ENCODE data around the gene GALNT17. TPM values are rescaled to one million over a fixed set of nuclear protein-coding genes. Genes with fewer than 3 reads are reported as not detected.

Gene GALNT17
- total RNA-seq, 1 donor = not detected

DNA sequence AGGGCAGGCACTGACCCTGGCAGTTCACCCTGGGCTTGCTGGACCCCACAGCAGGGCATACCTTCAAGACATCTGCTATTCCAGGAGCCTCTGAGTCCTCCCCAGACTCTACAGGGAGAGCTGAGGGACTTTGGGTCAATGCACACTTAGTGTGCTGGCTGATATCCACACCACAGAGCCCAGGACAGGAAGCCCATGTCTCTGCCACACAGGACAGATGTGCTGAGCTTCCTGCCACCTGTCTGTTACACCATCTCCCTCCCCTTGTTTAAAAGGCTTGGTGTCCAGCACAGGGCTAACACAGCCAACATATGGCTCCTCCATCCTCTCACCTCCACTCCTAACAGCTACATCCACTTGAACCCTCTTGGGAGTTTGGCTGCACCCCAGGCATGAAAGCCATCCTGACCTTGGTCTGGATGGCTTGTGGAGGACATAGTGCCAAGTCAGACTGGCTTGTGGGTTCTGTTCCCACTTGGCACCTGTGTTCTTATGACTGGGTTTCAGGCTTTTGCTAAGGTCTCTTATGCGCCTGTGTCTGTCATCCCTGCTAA lies 529.8 kb downstream of the GALNT17 start:
- Histone ChIP-seq H3K27me3 (ENCODE audit: insufficient read depth, low read length) (no peaks in the 10 kb centered on the region), H3K9me3 (ENCODE audit: low read depth, low read length) (no peaks in the 10 kb centered on the region), H3K4me3 (ENCODE audit: low read length) (no peak overlapping the region), H3K4me1 (ENCODE audit: insufficient read depth, low read length) (no peaks in the 10 kb centered on the region)

DNA sequence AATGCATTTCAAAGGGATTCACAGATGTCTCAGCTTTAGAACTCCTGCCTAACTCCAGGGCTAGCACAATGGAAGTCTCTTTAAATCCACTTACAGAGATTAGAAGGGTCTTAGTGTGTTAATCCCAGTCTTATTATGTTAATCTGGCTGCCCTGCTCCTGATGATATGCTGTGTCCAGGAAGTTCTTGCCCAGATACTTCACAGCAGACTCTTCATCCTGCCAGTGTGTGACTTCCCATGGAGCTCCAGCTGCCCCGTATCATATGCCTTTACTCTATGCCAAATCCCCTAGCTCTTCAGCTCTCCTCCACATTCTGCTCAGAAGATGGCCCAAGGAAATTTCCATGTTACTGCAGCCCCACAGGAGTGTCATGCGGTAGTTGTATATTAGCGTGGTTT lies 533.8 kb downstream of the GALNT17 start:
- H3K4me1 ChIP-seq (ENCODE audit: insufficient read depth, low read length) = no peaks in the 10 kb centered on the region

GRCh38 chr7:71668572-71668971 lies 536.6 kb downstream of the GALNT17 start:
- no peaks in the 10 kb centered on the region for H3K4me1 ChIP-seq (ENCODE audit: insufficient read depth, low read length)
- H3K4me3 ChIP-seq (ENCODE audit: low read length) = no peak overlapping the region
- H3K27me3 ChIP-seq (ENCODE audit: insufficient read depth, low read length) = no peaks in the 10 kb centered on the region
- H3K9me3 ChIP-seq (ENCODE audit: low read depth, low read length) = no peaks in the 10 kb centered on the region

More for the DNA sequence above, 533.8 kb downstream of the GALNT17 start:
- no peaks in the 10 kb centered on the region for H3K9me3 ChIP-seq (ENCODE audit: low read depth, low read length)
- H3K4me3 ChIP-seq (ENCODE audit: low read length) = no peak overlapping the region
- H3K27me3 ChIP-seq (ENCODE audit: insufficient read depth, low read length) = no peaks in the 10 kb centered on the region

- H3K4me1 ChIP-seq (ENCODE audit: insufficient read depth, low read length) = no peaks in the 10 kb centered on the region
- H3K4me3 ChIP-seq (ENCODE audit: low read length) = no peak overlapping the region
- H3K9me3 ChIP-seq (ENCODE audit: low read depth, low read length) = no peaks in the 10 kb centered on the region
- no peaks in the 10 kb centered on the region for H3K27me3 ChIP-seq (ENCODE audit: insufficient read depth, low read length)
These were observed 547.5 kb downstream of the GALNT17 start for GRCh38 chr7:71679480-71679879.

DNA sequence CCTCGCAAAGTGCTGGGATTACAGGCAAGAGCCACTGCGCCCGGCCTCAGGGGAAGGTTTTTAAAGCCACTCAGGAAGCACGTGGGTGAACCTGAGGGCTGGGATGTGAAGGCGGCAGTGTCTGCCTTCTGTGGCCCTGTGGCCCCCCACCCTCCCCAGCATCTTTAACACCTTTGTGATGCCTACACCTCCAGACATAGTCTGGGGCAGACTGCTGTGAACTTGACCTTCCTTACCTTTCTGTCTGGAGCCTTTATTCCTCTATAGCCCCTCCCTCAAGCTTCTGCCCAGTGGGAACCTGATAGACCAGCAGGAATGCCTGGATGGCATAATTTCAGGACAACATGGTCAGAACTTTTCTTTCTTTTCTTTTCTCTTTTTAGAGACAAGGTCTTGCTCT lies 550.2 kb downstream of the GALNT17 start:
- Histone ChIP-seq H3K9me3 (ENCODE audit: low read depth, low read length) (no peaks in the 10 kb centered on the region), H3K27me3 (ENCODE audit: insufficient read depth, low read length) (no peaks in the 10 kb centered on the region), H3K4me1 (ENCODE audit: insufficient read depth, low read length) (no peaks in the 10 kb centered on the region), H3K4me3 (ENCODE audit: low read length) (no peak overlapping the region)

- Histone ChIP-seq H3K27me3 (ENCODE audit: insufficient read depth, low read length) (no peaks in the 10 kb centered on the region), H3K4me1 (ENCODE audit: insufficient read depth, low read length) (no peaks in the 10 kb centered on the region), H3K9me3 (ENCODE audit: low read depth, low read length) (no peaks in the 10 kb centered on the region), H3K4me3 (ENCODE audit: low read length) (no peak overlapping the region)
These were observed 551.2 kb downstream of the GALNT17 start for GRCh38 chr7:71682841-71683781.

- H3K4me3 ChIP-seq (ENCODE audit: low read length) = no peak overlapping the region
- no peaks in the 10 kb centered on the region for H3K27me3 ChIP-seq (ENCODE audit: insufficient read depth, low read length)
- no peaks in the 10 kb centered on the region for H3K9me3 ChIP-seq (ENCODE audit: low read depth, low read length)
- H3K4me1 ChIP-seq (ENCODE audit: insufficient read depth, low read length) = no peaks in the 10 kb centered on the region
These were observed 555.3 kb downstream of the GALNT17 start for GRCh38 chr7:71687286-71687685.

GRCh38 chr7:71687831-71688599 lies 556.1 kb downstream of the GALNT17 start:
- Histone ChIP-seq H3K4me1 (ENCODE audit: insufficient read depth, low read length) (no peaks in the 10 kb centered on the region), H3K9me3 (ENCODE audit: low read depth, low read length) (no peaks in the 10 kb centered on the region), H3K4me3 (ENCODE audit: low read length) (no peak overlapping the region), H3K27me3 (ENCODE audit: insufficient read depth, low read length) (no peaks in the 10 kb centered on the region)

- no peaks in the 10 kb centered on the region for H3K27me3 ChIP-seq (ENCODE audit: insufficient read depth, low read length)
- H3K4me3 ChIP-seq (ENCODE audit: low read length) = no peak overlapping the region
- H3K9me3 ChIP-seq (ENCODE audit: low read depth, low read length) = no peaks in the 10 kb centered on the region
These were observed 559.6 kb downstream of the GALNT17 start for GRCh38 chr7:71691538-71691937.

GRCh38 chr7:71694665-71695064 lies 562.7 kb downstream of the GALNT17 start:
- Histone ChIP-seq H3K4me3 (ENCODE audit: low read length) (no peak overlapping the region), H3K27me3 (ENCODE audit: insufficient read depth, low read length) (no peaks in the 10 kb centered on the region), H3K9me3 (ENCODE audit: low read depth, low read length) (no peaks in the 10 kb centered on the region), H3K4me1 (ENCODE audit: insufficient read depth, low read length) (no peaks in the 10 kb centered on the region)

More at GRCh38 chr7:71691538-71691937, 559.6 kb downstream of the GALNT17 start:
- H3K4me1 ChIP-seq (ENCODE audit: insufficient read depth, low read length) = no peaks in the 10 kb centered on the region

DNA sequence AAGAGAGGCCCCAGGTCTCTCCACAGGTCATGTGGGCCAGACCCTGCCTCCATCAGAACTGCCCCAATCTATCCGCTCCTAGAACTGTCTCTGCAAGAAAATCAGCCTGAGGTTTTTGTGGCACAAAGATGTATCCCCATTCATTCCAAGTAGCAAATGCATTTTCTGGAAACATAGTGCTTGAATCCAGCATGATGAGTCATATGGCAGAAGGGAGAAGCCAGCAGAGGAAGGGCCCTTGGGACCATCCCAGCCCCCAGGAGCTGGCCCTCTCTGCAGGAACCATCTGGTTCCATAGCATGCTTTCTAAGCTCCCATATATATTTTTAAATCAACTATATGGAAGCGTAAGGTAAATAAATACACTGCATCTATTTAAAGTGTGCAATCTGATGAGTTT lies 563.2 kb downstream of the GALNT17 start:
- no peaks in the 10 kb centered on the region for H3K9me3 ChIP-seq (ENCODE audit: low read depth, low read length)
- no peaks in the 10 kb centered on the region for H3K27me3 ChIP-seq (ENCODE audit: insufficient read depth, low read length)
- H3K4me3 ChIP-seq (ENCODE audit: low read length) = no peak overlapping the region
- H3K4me1 ChIP-seq (ENCODE audit: insufficient read depth, low read length) = no peaks in the 10 kb centered on the region

DNA sequence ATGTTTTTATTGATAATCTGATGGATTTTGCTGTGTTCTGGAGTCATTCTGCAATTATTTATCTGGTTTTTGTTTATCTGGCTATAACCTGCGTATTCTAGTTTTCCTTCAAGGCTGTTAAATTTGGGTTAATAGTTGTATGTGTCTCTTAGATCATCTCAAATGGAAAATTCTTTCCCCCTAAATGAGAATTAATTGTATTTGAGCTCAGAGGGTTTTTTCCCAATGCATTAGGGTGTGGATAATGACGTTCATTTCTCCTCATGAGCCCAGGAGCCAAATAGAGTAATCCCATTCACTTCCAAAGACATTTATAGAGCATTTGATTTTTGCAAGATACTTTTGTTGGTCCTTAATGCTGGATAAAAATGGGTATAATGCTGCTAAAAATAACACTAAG lies 564.6 kb downstream of the GALNT17 start:
- Histone ChIP-seq H3K9me3 (ENCODE audit: low read depth, low read length) (no peaks in the 10 kb centered on the region), H3K4me3 (ENCODE audit: low read length) (no peak overlapping the region), H3K27me3 (ENCODE audit: insufficient read depth, low read length) (no peaks in the 10 kb centered on the region), H3K4me1 (ENCODE audit: insufficient read depth, low read length) (no peaks in the 10 kb centered on the region)

DNA sequence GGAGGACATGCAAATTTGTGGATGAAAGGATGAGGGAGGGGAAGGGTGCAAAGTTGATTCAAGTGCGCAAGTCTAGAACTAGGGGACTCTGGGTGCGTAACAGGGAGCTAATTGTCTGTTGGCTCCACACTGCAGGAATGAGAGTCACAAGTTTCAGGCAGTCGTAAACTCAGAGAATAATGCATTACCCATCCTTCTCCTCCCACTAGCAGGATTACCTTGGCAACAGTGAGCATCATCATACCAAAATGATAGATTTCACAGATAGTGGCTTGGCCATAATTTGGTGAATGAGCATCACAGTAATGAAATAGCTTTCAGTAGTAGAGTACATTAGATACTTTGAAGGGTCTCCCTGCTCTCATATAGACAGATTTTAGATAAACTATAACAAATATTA lies 565.5 kb downstream of the GALNT17 start:
- Histone ChIP-seq H3K4me1 (ENCODE audit: insufficient read depth, low read length) (no peaks in the 10 kb centered on the region), H3K4me3 (ENCODE audit: low read length) (no peak overlapping the region), H3K9me3 (ENCODE audit: low read depth, low read length) (no peaks in the 10 kb centered on the region), H3K27me3 (ENCODE audit: insufficient read depth, low read length) (no peaks in the 10 kb centered on the region)

DNA sequence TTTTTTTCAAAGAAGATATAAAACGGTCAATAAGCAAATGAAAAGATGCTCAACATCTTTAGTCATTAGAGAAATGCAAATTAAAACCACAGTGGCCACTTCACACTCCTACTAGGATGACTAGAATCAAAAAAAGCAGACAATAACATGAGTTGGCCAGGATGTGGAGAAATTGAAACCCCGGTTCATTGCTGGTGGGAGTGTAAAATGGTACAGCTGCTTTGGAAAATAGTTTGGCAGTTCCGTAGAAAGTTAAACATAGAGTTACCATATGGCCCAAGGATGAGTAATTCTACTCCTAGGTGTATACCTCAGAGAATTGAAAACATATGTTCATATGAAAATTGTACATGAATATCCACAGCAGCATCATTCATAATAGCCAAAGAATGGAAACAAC lies 573.3 kb downstream of the GALNT17 start:
- Histone ChIP-seq H3K4me3 (ENCODE audit: low read length) (no peak overlapping the region), H3K27me3 (ENCODE audit: insufficient read depth, low read length) (no peaks in the 10 kb centered on the region), H3K4me1 (ENCODE audit: insufficient read depth, low read length) (no peaks in the 10 kb centered on the region), H3K9me3 (ENCODE audit: low read depth, low read length) (no peaks in the 10 kb centered on the region)

- H3K4me1 ChIP-seq (ENCODE audit: insufficient read depth, low read length) = no peaks in the 10 kb centered on the region
- H3K27me3 ChIP-seq (ENCODE audit: insufficient read depth, low read length) = no peaks in the 10 kb centered on the region
- no peaks in the 10 kb centered on the region for H3K9me3 ChIP-seq (ENCODE audit: low read depth, low read length)
- no peak overlapping the region for H3K4me3 ChIP-seq (ENCODE audit: low read length)
These were observed 574.1 kb downstream of the GALNT17 start for GRCh38 chr7:71705901-71706596.

Data from mononuclear cell (primary cell).